ENCODE data around the gene RAB37.

Gene RAB37, protein sequence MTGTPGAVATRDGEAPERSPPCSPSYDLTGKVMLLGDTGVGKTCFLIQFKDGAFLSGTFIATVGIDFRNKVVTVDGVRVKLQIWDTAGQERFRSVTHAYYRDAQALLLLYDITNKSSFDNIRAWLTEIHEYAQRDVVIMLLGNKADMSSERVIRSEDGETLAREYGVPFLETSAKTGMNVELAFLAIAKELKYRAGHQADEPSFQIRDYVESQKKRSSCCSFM

DNA sequence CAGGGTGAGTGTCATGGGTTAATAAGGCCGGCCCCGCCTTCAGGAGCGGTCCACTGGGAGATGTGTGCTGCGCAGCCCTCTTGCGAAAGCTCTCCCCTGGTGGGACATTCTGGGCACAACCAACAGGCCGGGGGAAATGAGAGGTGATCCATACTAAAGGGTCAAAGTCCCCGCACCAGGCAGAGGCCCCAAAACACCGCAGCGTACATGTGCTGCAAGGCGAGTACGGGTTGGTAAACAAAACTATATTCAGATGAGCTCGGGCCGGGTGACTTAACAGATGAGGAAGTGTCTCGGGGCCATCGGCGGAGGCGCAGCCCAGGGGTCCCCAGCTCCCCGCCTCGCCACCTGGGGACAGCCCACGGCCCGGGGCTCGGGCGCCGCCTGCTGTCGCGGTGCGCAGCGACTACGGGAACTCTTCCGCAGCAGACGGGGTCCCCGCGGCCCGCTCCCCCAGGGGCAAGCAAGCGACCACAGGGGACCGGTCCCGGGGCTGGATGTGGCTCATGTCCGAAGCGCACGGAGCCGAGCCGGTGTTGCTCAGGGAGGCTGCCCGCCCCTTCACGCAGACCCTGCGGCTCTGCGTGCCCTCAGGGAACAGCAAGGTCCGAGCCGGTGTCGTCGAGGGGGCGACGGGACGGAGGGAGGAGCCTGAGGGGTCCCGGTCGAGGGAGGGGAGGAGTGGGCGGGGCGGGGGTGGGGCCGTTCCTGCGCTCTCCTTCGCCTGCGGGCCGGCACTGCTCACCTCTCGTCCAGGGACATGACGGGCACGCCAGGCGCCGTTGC is at the start of gene RAB37:
Gene RAB37, plus strand, starts transcription at position 744 of the 786 bp plus-strand sequence. Its CDS starts 17 bp downstream, at position 761.
- no peaks in the 10 kb centered on the region for H3K9me3 Mint-ChIP-seq
- H3K36me3 Mint-ChIP-seq = peaks cover 9% of the 10 kb centered on the region
- CTCF ChIA-PET = interaction anchor here (0.6 to 5.5 kb wide), 37 partner anchors 10 to 358 kb away, joined by 3 to 240 read pairs (median 5); partner anchors contain the start of gene CD300H
- H3K4me1 Mint-ChIP-seq = peaks cover 59% of the 10 kb centered on the region
- peak; percentile 66 for DNase-seq
- peaks cover 6% of the 10 kb centered on the region for H3K27me3 Mint-ChIP-seq
- peak within 1 kb of the TSS; percentile 96 for H3K27ac Mint-ChIP-seq
- H3K4me3 Mint-ChIP-seq = peak within 1 kb of the TSS; percentile 92

GRCh38 chr17:74687886-74688285 is 49.2 kb upstream of the RAB37 start:
- CTCF ChIA-PET = no interaction called here

DNA sequence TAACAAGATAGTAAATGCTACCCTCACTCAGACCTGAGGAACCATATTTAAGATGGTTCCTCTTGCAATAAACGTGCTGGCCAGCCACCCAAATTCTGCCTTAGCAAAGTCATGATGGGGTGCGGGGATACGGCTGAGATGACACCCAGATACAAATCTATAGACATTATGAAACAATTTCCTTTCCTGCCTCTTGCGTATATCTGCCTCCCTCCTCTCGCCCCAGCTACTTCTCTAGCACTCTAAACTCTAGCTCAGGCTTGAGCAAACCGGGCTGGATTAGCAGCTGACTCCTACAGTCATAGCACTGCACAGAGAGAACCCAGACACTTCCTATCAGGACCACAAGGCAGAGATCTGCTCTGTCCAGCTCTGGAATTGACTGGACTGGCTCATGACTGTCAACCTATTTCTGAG is 46.6 kb upstream of the RAB37 start:
- Mint-ChIP-seq H3K36me3 (no peaks in the 10 kb centered on the region), H3K27ac (no peak overlapping the region), H3K4me3 (no peak overlapping the region), H3K4me1 (peaks cover 26% of the 10 kb centered on the region), H3K27me3 (peaks cover 58% of the 10 kb centered on the region), H3K9me3 (peaks cover 6% of the 10 kb centered on the region)
- DNase-seq = no peak
- CTCF ChIA-PET = interaction anchor here (1.3 to 2.1 kb wide), 3 partner anchors 33 to 88 kb away, joined by 4 to 16 read pairs (median 10); partner anchors contain the start of gene RAB37

More at GRCh38 chr17:74687886-74688285, 49.2 kb upstream of the RAB37 start:
- Mint-ChIP-seq H3K36me3 (no peaks in the 10 kb centered on the region), H3K4me3 (no peak overlapping the region), H3K4me1 (peaks cover 26% of the 10 kb centered on the region), H3K27me3 (peaks cover 55% of the 10 kb centered on the region), H3K27ac (no peak overlapping the region), H3K9me3 (no peaks in the 10 kb centered on the region)
- no peak for DNase-seq

DNA sequence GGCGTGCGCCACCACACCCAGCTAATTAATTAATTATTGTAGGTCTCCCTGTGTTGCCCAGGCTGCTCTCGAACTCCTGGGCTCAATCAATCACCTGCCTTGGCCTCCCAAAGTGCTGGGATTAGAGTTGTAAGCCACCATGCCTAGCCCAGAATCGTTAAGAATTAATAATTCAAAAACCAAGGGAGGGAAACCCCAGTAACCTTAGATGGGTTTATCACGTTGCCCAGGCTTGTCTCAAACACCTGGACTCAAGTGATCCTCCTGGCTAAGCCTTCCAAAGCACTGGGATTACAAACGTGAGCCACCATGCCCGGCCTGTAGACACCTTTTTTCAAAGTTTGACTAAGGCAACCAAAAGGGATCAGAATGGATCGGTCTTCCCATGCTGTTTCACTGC is 45.9 kb upstream of the RAB37 start:
- Mint-ChIP-seq H3K4me1 (peaks cover 26% of the 10 kb centered on the region), H3K27ac (no peak overlapping the region), H3K9me3 (peaks cover 6% of the 10 kb centered on the region), H3K36me3 (no peaks in the 10 kb centered on the region), H3K27me3 (peaks cover 58% of the 10 kb centered on the region), H3K4me3 (no peak overlapping the region)
- no peak for DNase-seq
- CTCF ChIA-PET = interaction anchor here (2.0 kb wide), 1 partner anchor 46 kb away, joined by 16 read pairs; the partner anchor contains the start of gene RAB37

GRCh38 chr17:74694081-74694480 is 43.0 kb upstream of the RAB37 start:
- DNase-seq = no peak
- no peak overlapping the region for H3K27ac Mint-ChIP-seq
- peaks cover 70% of the 10 kb centered on the region for H3K27me3 Mint-ChIP-seq
- CTCF ChIA-PET = no interaction called here
- H3K4me3 Mint-ChIP-seq = no peak overlapping the region
- H3K36me3 Mint-ChIP-seq = no peaks in the 10 kb centered on the region
- peaks cover 12% of the 10 kb centered on the region for H3K4me1 Mint-ChIP-seq
- H3K9me3 Mint-ChIP-seq = peaks cover 6% of the 10 kb centered on the region

DNA sequence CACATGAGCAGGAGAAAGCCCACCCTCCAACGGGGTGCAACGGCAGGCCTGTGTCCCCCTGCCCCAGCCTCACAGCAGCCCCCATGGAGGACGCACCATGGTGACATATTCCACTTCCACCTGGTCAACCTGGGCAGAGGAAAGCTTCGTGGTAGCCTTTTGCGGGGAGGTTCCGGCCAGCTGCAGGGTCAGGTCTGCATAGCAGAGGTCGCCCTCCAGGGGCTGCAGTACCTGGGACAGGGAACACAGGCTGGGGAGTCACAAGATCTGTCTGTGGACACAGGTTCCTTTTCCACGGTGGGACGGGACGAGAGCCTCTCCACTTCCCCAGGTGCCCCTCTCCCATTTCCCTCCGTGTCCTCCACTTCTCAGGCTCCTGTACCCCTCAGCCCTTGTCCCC is 41.4 kb upstream of the RAB37 start:
- CTCF ChIA-PET = interaction anchor here (0.6 kb wide), 1 partner anchor 1379 kb away, joined by 3 read pairs; no protein-coding TSS in a partner anchor
- H3K27me3 Mint-ChIP-seq = peaks cover 69% of the 10 kb centered on the region
- H3K9me3 Mint-ChIP-seq = peaks cover 6% of the 10 kb centered on the region
- H3K4me1 Mint-ChIP-seq = no peaks in the 10 kb centered on the region
- no peak for DNase-seq
- no peak overlapping the region for H3K4me3 Mint-ChIP-seq
- no peaks in the 10 kb centered on the region for H3K36me3 Mint-ChIP-seq
- H3K27ac Mint-ChIP-seq = no peak overlapping the region

GRCh38 chr17:74697515-74697914 is 39.5 kb upstream of the RAB37 start:
- H3K9me3 Mint-ChIP-seq = peaks cover 6% of the 10 kb centered on the region
- no peak overlapping the region for H3K27ac Mint-ChIP-seq

DNA sequence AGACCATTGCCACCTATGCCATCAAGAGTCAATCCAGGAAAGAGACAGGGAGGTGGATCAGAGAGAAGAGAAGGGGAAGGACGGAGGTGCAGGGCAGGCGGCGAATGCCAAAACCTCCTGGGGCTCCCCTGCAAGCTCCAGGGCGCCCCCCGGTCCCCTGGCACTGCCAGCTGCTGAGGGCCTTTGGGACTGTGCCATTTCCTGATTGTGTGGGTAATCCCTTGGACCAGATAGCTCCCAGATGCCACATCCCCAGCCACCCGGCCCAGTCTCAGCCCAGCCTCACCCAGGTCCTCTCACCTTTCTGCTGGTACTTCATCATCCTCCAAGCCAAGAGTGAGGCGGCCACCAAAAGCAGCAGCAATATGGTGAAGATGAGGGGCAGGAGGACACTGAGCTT is 39.0 kb upstream of the RAB37 start:
- Mint-ChIP-seq H3K4me1 (no peaks in the 10 kb centered on the region), H3K9me3 (peaks cover 6% of the 10 kb centered on the region), H3K4me3 (no peak overlapping the region), H3K27ac (no peak overlapping the region), H3K36me3 (no peaks in the 10 kb centered on the region), H3K27me3 (peaks cover 68% of the 10 kb centered on the region)
- no peak for DNase-seq
- CTCF ChIA-PET = interaction anchor here (1.0 kb wide), 1 partner anchor 41 kb away, joined by 3 read pairs; no protein-coding TSS in a partner anchor

More at GRCh38 chr17:74697515-74697914, 39.5 kb upstream of the RAB37 start:
- Mint-ChIP-seq H3K27me3 (peaks cover 67% of the 10 kb centered on the region), H3K36me3 (no peaks in the 10 kb centered on the region), H3K4me3 (no peak overlapping the region), H3K4me1 (no peaks in the 10 kb centered on the region)
- no peak for DNase-seq
- CTCF ChIA-PET = interaction anchor here (1.0 kb wide), 1 partner anchor 40 kb away, joined by 3 read pairs; no protein-coding TSS in a partner anchor

GRCh38 chr17:74699236-74699635 is 37.8 kb upstream of the RAB37 start:
- H3K4me3 Mint-ChIP-seq = no peak overlapping the region
- CTCF ChIA-PET = no interaction called here
- no peaks in the 10 kb centered on the region for H3K36me3 Mint-ChIP-seq
- DNase-seq = no peak
- H3K4me1 Mint-ChIP-seq = no peaks in the 10 kb centered on the region
- no peak overlapping the region for H3K27ac Mint-ChIP-seq
- peaks cover 3% of the 10 kb centered on the region for H3K9me3 Mint-ChIP-seq
- H3K27me3 Mint-ChIP-seq = peaks cover 70% of the 10 kb centered on the region

GRCh38 chr17:74702116-74702871 is 34.8 kb upstream of the RAB37 start:
- no peak for DNase-seq
- Mint-ChIP-seq H3K27ac (peak overlapping the region; percentile 43), H3K27me3 (peaks cover 64% of the 10 kb centered on the region), H3K4me1 (no peaks in the 10 kb centered on the region), H3K9me3 (no peaks in the 10 kb centered on the region), H3K4me3 (no peak overlapping the region), H3K36me3 (no peaks in the 10 kb centered on the region)
- CTCF ChIA-PET = interaction anchor here (1.1 to 1.2 kb wide), 2 partner anchors 13 to 45 kb away, joined by 3 to 5 read pairs; no protein-coding TSS in a partner anchor

- Mint-ChIP-seq H3K4me1 (no peaks in the 10 kb centered on the region), H3K4me3 (no peak overlapping the region), H3K27ac (no peak overlapping the region), H3K27me3 (peaks cover 60% of the 10 kb centered on the region), H3K36me3 (no peaks in the 10 kb centered on the region), H3K9me3 (no peaks in the 10 kb centered on the region)
- no peak for DNase-seq
- CTCF ChIA-PET = no interaction called here
Measured at GRCh38 chr17:74703311-74703710, 33.7 kb upstream of the RAB37 start.

DNA sequence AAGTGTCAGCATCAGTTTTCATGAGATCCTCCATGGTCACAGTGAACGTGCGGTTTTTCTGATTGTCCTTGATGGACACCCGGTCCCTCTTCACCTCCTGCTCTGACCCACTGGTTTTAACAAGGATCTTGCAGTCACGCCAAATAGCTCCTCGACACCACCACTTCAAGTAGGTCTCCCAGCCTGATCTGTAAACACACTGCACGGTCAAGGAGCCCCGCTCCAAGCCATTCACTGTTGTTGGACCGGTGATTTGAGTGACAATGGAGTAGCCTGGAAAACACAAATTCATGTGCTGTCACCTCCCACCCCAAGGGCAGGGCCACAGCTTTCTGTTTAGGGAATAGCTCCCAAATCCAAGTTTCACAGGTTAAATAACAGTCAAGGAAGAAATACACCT is 32.5 kb upstream of the RAB37 start:
- Mint-ChIP-seq H3K4me1 (no peaks in the 10 kb centered on the region), H3K27me3 (peaks cover 69% of the 10 kb centered on the region), H3K9me3 (no peaks in the 10 kb centered on the region), H3K36me3 (no peaks in the 10 kb centered on the region), H3K27ac (no peak overlapping the region), H3K4me3 (no peak overlapping the region)
- no peak for DNase-seq
- CTCF ChIA-PET = no interaction called here

DNA sequence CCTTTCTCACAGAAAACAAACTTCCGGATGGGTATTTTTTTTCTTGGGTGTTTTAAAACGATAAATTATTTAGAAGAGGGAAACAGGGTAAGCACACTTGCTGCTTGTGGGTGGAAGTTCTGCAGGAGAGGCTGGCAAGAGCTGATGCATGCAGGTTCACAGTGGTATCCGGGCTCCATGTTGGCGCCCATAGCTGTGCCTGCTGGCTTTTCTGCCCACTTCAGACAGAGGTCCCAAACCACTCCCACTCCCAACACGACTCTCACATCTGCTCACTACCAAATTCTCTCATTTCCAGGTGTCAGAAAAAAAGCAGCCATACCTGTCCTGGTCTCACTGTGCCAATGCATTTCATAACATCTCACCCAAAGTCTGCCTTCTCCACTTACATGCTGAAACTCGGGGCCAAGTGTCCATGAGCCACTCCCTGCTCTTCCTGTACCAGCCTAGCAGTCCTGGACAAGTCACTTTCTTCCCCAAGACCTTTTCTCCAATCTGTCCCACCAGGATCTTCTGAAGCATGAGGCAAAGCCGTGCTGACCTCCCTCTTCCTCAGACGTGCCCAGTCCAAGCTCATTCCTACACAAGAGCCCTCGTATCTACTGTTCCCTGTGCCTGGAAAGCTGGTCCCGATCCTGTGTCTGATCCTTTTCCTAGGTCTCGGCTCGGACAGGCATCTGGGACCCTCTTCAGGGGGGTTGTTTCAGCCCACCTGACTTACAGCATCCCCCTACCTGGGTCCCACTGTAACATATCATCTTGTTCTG is 25.8 kb upstream of the RAB37 start:
- Mint-ChIP-seq H3K27ac (no peak overlapping the region), H3K4me3 (no peak overlapping the region), H3K27me3 (peaks cover 81% of the 10 kb centered on the region), H3K36me3 (no peaks in the 10 kb centered on the region), H3K9me3 (no peaks in the 10 kb centered on the region), H3K4me1 (peaks cover 5% of the 10 kb centered on the region)
- CTCF ChIA-PET = no interaction called here
- no peak for DNase-seq
